ENCODE results near the gene DOCK2. TPM values are rescaled to one million over a fixed set of nuclear protein-coding genes. Genes with fewer than 3 reads are reported as not detected.

Gene DOCK2
- total RNA-seq, 1 experiment from 2014 or later: 0.42 TPM

- H3K27ac Mint-ChIP-seq (ENCODE audit: low read depth, unreplicated experiment): no peak overlapping the region
- intact Hi-C loops (cut with micrococcal nuclease): loop anchor here (1.0 to 2.0 kb wide), 6 partner anchors 278 to 719 kb away; partner anchors contain the start of gene INSYN2B
- TF ChIP-seq CTCF (IDR thresholded peaks at IDR 0.05; ENCODE audit: unreplicated experiment): peak; percentile 82
- peak; percentile 56 for DNase-seq (ENCODE audit: unreplicated experiment)
- POLR2A ChIA-PET: interaction anchor here (0.7 to 2.6 kb wide), 3 partner anchors 278 to 515 kb away, joined by 3 to 18 read pairs (median 3); partner anchors contain the start of gene INSYN2B
- no TSS peak for BruUV-seq (replicated peaks)
- H3K36me3 Mint-ChIP-seq (ENCODE audit: insufficient read depth, unreplicated experiment): no peaks in the 10 kb centered on the region
- no peaks in the 10 kb centered on the region for H3K27me3 Mint-ChIP-seq (ENCODE audit: insufficient read depth, unreplicated experiment)
- no peak overlapping the region for H3K4me3 Mint-ChIP-seq (ENCODE audit: unreplicated experiment)
- H3K9me3 Mint-ChIP-seq (ENCODE audit: unreplicated experiment): no peaks in the 10 kb centered on the region
- CTCF ChIA-PET: interaction anchor here (0.6 to 6.4 kb wide), 56 partner anchors 8 to 921 kb away, joined by 3 to 53 read pairs (median 4); no protein-coding TSS in a partner anchor
- H3K4me1 Mint-ChIP-seq (ENCODE audit: insufficient read depth, unreplicated experiment): peaks cover 33% of the 10 kb centered on the region
Measured at GRCh38 chr5:169701910-169702451, 64.9 kb downstream of the DOCK2 start.

- no peak for DNase-seq (ENCODE audit: unreplicated experiment)
- no peaks in the 10 kb centered on the region for H3K36me3 Mint-ChIP-seq (ENCODE audit: insufficient read depth, unreplicated experiment)
- BruUV-seq (replicated peaks): no TSS peak
- intact Hi-C loops (cut with micrococcal nuclease): loop anchor here (1.0 kb wide), 3 partner anchors 368 to 481 kb away; no protein-coding TSS in a partner anchor
- no peak for TF ChIP-seq CTCF (IDR thresholded peaks at IDR 0.05; ENCODE audit: unreplicated experiment)
- peaks cover 32% of the 10 kb centered on the region for H3K4me1 Mint-ChIP-seq (ENCODE audit: insufficient read depth, unreplicated experiment)
- ChIA-PET POLR2A (interaction anchor here (0.6 to 2.6 kb wide), 3 partner anchors 14 to 514 kb away, joined by 3 to 18 read pairs (median 3); partner anchors contain the start of gene INSYN2B), CTCF (interaction anchor here (0.5 to 6.4 kb wide), 31 partner anchors 8 to 514 kb away, joined by 3 to 53 read pairs (median 5); no protein-coding TSS in a partner anchor)
- H3K4me3 Mint-ChIP-seq (ENCODE audit: unreplicated experiment): no peak overlapping the region
- no peaks in the 10 kb centered on the region for H3K9me3 Mint-ChIP-seq (ENCODE audit: unreplicated experiment)
- no peak overlapping the region for H3K27ac Mint-ChIP-seq (ENCODE audit: low read depth, unreplicated experiment)
- H3K27me3 Mint-ChIP-seq (ENCODE audit: insufficient read depth, unreplicated experiment): no peaks in the 10 kb centered on the region
Measured at GRCh38 chr5:169702693-169703481, 65.8 kb downstream of the DOCK2 start.

GRCh38 chr5:169703813-169704212 lies 66.7 kb downstream of the DOCK2 start:
- H3K27ac Mint-ChIP-seq (ENCODE audit: low read depth, unreplicated experiment): peak overlapping the region; percentile 53
- H3K4me3 Mint-ChIP-seq (ENCODE audit: unreplicated experiment): no peak overlapping the region
- POLR2A ChIA-PET: interaction anchor here (2.6 kb wide), 1 partner anchor 276 kb away, joined by 18 read pairs; the partner anchor contains the start of gene INSYN2B
- H3K27me3 Mint-ChIP-seq (ENCODE audit: insufficient read depth, unreplicated experiment): no peaks in the 10 kb centered on the region
- H3K4me1 Mint-ChIP-seq (ENCODE audit: insufficient read depth, unreplicated experiment): peaks cover 23% of the 10 kb centered on the region
- intact Hi-C loops (cut with micrococcal nuclease): no loop called here
- CTCF ChIA-PET: interaction anchor here (0.7 to 3.2 kb wide), 4 partner anchors 112 to 563 kb away, joined by 3 to 11 read pairs (median 4); no protein-coding TSS in a partner anchor
- H3K9me3 Mint-ChIP-seq (ENCODE audit: unreplicated experiment): no peaks in the 10 kb centered on the region
- no peak for DNase-seq (ENCODE audit: unreplicated experiment)
- H3K36me3 Mint-ChIP-seq (ENCODE audit: insufficient read depth, unreplicated experiment): no peaks in the 10 kb centered on the region
- no TSS peak for BruUV-seq (replicated peaks)
- TF ChIP-seq CTCF (IDR thresholded peaks at IDR 0.05; ENCODE audit: unreplicated experiment): no peak

- Mint-ChIP-seq H3K27ac (ENCODE audit: low read depth, unreplicated experiment) (no peak overlapping the region), H3K4me3 (ENCODE audit: unreplicated experiment) (no peak overlapping the region), H3K4me1 (ENCODE audit: insufficient read depth, unreplicated experiment) (peaks cover 22% of the 10 kb centered on the region), H3K36me3 (ENCODE audit: insufficient read depth, unreplicated experiment) (no peaks in the 10 kb centered on the region), H3K9me3 (ENCODE audit: unreplicated experiment) (no peaks in the 10 kb centered on the region), H3K27me3 (ENCODE audit: insufficient read depth, unreplicated experiment) (no peaks in the 10 kb centered on the region)
- ChIA-PET CTCF (interaction anchor here (0.5 to 1.5 kb wide), 7 partner anchors 8 to 395 kb away, joined by 3 to 6 read pairs (median 3); no protein-coding TSS in a partner anchor), POLR2A (no interaction called here)
- DNase-seq (ENCODE audit: unreplicated experiment): no peak
- BruUV-seq (replicated peaks): no TSS peak
- no peak for TF ChIP-seq CTCF (IDR thresholded peaks at IDR 0.05; ENCODE audit: unreplicated experiment)
- intact Hi-C loops (cut with micrococcal nuclease): no loop called here
Measured at GRCh38 chr5:169705322-169705721, 68.2 kb downstream of the DOCK2 start.
